ENCODE data around the gene DUSP21. TPM values are rescaled to one million over a fixed set of nuclear protein-coding genes. Genes with fewer than 3 reads are reported as not detected.
A peak's percentile ranks its signal among the peaks of the same experiment; 100 is the strongest.

Gene DUSP21
- total RNA-seq, 3 donors from 2014 or later (not counting 1 experiment from before 2014, with no cell fraction given) = not detected

GRCh38 chrX:44891642-44892041 lies 47.8 kb downstream of the DUSP21 start:
- no peaks in the 10 kb centered on the region for H3K27me3 ChIP-seq (ENCODE audit: control insufficient read depth, insufficient read depth, low read length)
- Mint-ChIP-seq H3K36me3 (peaks cover 5% of the 10 kb centered on the region), H3K9me3 (no peaks in the 10 kb centered on the region), H3K4me1 (peaks cover 22 to 63% of the 10 kb centered on the region in 2 donors), H3K4me3 (peak overlapping the region; percentile 1), H3K27me3 (ENCODE audit: low read depth in 2 of 2) (no peaks in the 10 kb centered on the region), H3K27ac (no peak overlapping the region)
- no peaks in the 10 kb centered on the region for H3K9me3 ChIP-seq (ENCODE audit: control insufficient read depth, insufficient read depth, low read length)
- H3K27ac ChIP-seq (ENCODE audit: low read length) = no peak overlapping the region
- no peak for DNase-seq
- no peak overlapping the region for H3K4me3 ChIP-seq (ENCODE audit: low read length)
- intact Hi-C loops (cut with micrococcal nuclease) = no loop called here
- 90% methylated on average over 5 of the region's 6 CpGs for WGBS (ENCODE audit: insufficient coverage)
- peaks cover 5% of the 10 kb centered on the region for H3K4me1 ChIP-seq (ENCODE audit: control insufficient read depth, insufficient read depth, low read length)
- H3K36me3 ChIP-seq (ENCODE audit: control insufficient read depth, insufficient read depth, low read length) = no peaks in the 10 kb centered on the region
- ATAC-seq = no peak
- no peak for TF ChIP-seq CTCF (IDR thresholded peaks at IDR 0.05)

Other genes starting within 250 kb of the DUSP21 start
- gene KDM6A, start 29.2 kb downstream of the DUSP21 start, total RNA-seq = 100 to 1,000 TPM in 1 of 3 donors, 10 to 100 TPM in 2; 60.8 to 121 (median 73.1) TPM

Data from natural killer cell (primary cell).